Measurements from ENCODE around the gene HES5. TPM values are rescaled to one million over a fixed set of nuclear protein-coding genes. Genes with fewer than 3 reads are reported as not detected.

The HES5 gene
- total and polyA plus RNA-seq, 2 of the 4 experiments (the other 2 are of a cell fraction), result not detected

DNA sequence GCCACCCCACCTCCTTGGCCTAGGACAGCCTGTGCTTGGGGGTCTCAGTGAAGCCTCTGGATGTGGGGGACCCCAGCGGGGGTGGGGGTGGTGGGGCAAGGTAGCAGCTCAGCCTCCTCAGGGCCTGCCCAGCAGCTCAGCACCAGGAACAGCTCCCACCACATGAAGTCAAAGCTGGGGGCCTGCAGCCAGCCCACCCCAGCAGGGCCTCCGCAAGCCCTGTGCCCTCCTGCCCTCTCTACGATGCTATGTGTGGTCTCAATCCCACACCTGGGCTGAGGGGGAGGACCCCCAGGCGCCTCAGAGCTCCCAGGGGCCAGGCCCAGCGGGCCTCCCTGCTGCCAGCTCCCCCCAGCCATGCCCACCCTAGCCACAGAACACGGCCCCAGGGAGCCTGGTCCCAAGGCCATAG, 22.3 kb downstream of the HES5 start:
- WGBS, 2 experiments (ENCODE audit: extremely low coverage in 2 of 2, insufficient read length in 1 of 2), result 100% methylated on average over 1 of the region's 6 CpGs; no CpG with 5 or more reads in 1 of the 2 experiments
- no peak overlapping the region for H2BK5ac ChIP-seq (ENCODE audit: low read depth, low read length, poor library complexity, severe bottlenecking)
- H3K27me3 ChIP-seq (ENCODE audit: control insufficient read depth, insufficient read depth, low read length), result peaks cover 12% of the 10 kb centered on the region; the same call in 1 of the 2 replicates
- ChIA-PET POLR2A (ENCODE audit: unreplicated experiment) (no interaction called here), CTCF (interaction anchor here (0.6 kb wide), 1 partner anchor 87 kb away, joined by 5 read pairs; no protein-coding TSS in a partner anchor)
- dilution Hi-C loops (cut with HindIII; ENCODE audit: low sequenced_read_pairs, unreplicated experiment) (no loop called here), in situ Hi-C loops (cut with MboI; ENCODE audit: low sequenced_read_pairs) (no loop called here), intact Hi-C loops (cut with micrococcal nuclease) (no loop called here)
- no peak overlapping the region for H4K5ac ChIP-seq (ENCODE audit: low read depth, low read length)
- no peak overlapping the region for H4K8ac ChIP-seq (ENCODE audit: low read depth in 2 of 2, low read length in 2 of 2)
- H3K9ac ChIP-seq (ENCODE audit: low read depth, low read length), result no peak overlapping the region
- no peak for DNase-seq
- no peak overlapping the region for H2BK120ac ChIP-seq (ENCODE audit: low read depth, low read length)
- H3K4me1 ChIP-seq (ENCODE audit: control insufficient read depth, insufficient read depth, low read length), result peaks cover 2% of the 10 kb centered on the region; the same call in 1 of the 2 replicates
- H3K27ac ChIP-seq (ENCODE audit: insufficient read depth, low read length), result no peak overlapping the region
- no peak overlapping the region for H2BK20ac ChIP-seq (ENCODE audit: low read depth, low read length)
- H2BK15ac ChIP-seq (ENCODE audit: low read depth, low read length), result no peak overlapping the region
- TF ChIP-seq NFE2L2 (IDR thresholded peaks at IDR 0.05; ENCODE audit: low read depth, low read length) (no peak), BHLHE40 (IDR thresholded peaks at IDR 0.05; ENCODE audit: low read depth, low read length) (no peak), RAD21 (IDR thresholded peaks at IDR 0.05; ENCODE audit: low read length) (no peak), CHD1 (IDR thresholded peaks at IDR 0.05; ENCODE audit: low read depth, low read length) (no peak), CTCF (conservative IDR thresholded peaks at IDR 0.05; ENCODE audit: low read depth, low read length) (no peak), POLR2A (IDR thresholded peaks at IDR 0.05; ENCODE audit: low read depth, low read length) (no peak), SMC3 (IDR thresholded peaks at IDR 0.05; ENCODE audit: low read depth, low read length) (no peak), MXI1 (IDR thresholded peaks at IDR 0.05; ENCODE audit: borderline replicate concordance, low read depth, low read length) (no peak)
- TF ChIP-seq, protein P1, sequence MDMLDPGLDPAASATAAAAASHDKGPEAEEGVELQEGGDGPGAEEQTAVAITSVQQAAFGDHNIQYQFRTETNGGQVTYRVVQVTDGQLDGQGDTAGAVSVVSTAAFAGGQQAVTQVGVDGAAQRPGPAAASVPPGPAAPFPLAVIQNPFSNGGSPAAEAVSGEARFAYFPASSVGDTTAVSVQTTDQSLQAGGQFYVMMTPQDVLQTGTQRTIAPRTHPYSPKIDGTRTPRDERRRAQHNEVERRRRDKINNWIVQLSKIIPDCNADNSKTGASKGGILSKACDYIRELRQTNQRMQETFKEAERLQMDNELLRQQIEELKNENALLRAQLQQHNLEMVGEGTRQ (IDR thresholded peaks at IDR 0.05; ENCODE audit: low read depth, low read length), result no peak
- H3K23ac ChIP-seq (ENCODE audit: low read depth, low read length), result no peak overlapping the region
- no peak overlapping the region for H3K56ac ChIP-seq (ENCODE audit: extremely low read depth, insufficient read depth, low read length)
- H3K4ac ChIP-seq (ENCODE audit: low read depth, low read length), result no peak overlapping the region
- H3K4me2 ChIP-seq (ENCODE audit: low read depth, low read length), result no peak overlapping the region
- no peaks in the 10 kb centered on the region for H3K9me3 ChIP-seq (ENCODE audit: control insufficient read depth, insufficient read depth, low read length)
- H3K79me1 ChIP-seq (ENCODE audit: low read depth in 1 of 2, low read length in 2 of 2), result 0 out of 4 replicates have a peak, but pooled peaks cover 0 to 3% of the 10 kb centered on the region in 2 experiments
- no peaks in the 10 kb centered on the region for H3K9me1 ChIP-seq (ENCODE audit: insufficient read depth, low read length)
- H4K20me1 ChIP-seq (ENCODE audit: insufficient read depth, low read length), result peaks cover 3% of the 10 kb centered on the region; the same call in 1 of the 2 replicates
- H3K36me3 ChIP-seq (ENCODE audit: control insufficient read depth, insufficient read depth, low read length), result peaks cover 38% of the 10 kb centered on the region
- H3K18ac ChIP-seq (ENCODE audit: low read depth, low read length), result no peak overlapping the region
- H2AFZ ChIP-seq (replicated peaks; ENCODE audit: low read length, poor library complexity), result no peak overlapping the region
- H3K14ac ChIP-seq (replicated peaks; ENCODE audit: low read depth, low read length), result no peak overlapping the region
- no peak overlapping the region for H2AK9ac ChIP-seq (replicated peaks; ENCODE audit: low read depth, low read length, poor library complexity)
- ATAC-seq (ENCODE audit: low read depth), result no peak
- no TSS peak for BruUV-seq (replicated peaks)
- H2AK5ac ChIP-seq (ENCODE audit: low read depth, low read length), result no peak overlapping the region
- H4K91ac ChIP-seq (ENCODE audit: insufficient read depth, low read depth, low read length), result no peak overlapping the region
- H3K4me3 ChIP-seq (ENCODE audit: insufficient read depth, low read depth, low read length), result no peak overlapping the region
